SK-N-SH treated with all-trans-retinoic acid at 6 μM for 48 hours (cell line): ENCODE results near the gene TNXB.

Experiments used
- ATAC-seq: fragments of 200-7000 bp; cut with Tn5 transposase; 3 replicates; pipeline ENCODE4 v1.9.1; 2020; ENCODE audit warnings: mild to moderate bottlenecking, moderate library complexity
- ARNTL ChIP-seq: fragments of 450-650 bp; formaldehyde crosslinking; IDR thresholded peaks from 2 replicates; pipeline ENCODE4 v1.5.0; 2020; ENCODE audit warnings: low read depth, mild to moderate bottlenecking, moderate library complexity, borderline replicate concordance
- BACH2 ChIP-seq: fragments of 250-450 bp; sonication (Bioruptor Pico); IDR thresholded peaks from 2 replicates; pipeline ENCODE4 v1.9.0; 2021; ENCODE audit warnings: mild to moderate bottlenecking, borderline replicate concordance
- CREB5 ChIP-seq: fragments of 250-450 bp; sonication (Bioruptor Pico); IDR thresholded peaks from 2 replicates; pipeline ENCODE4 v1.5.1; 2020; ENCODE audit warnings: low read depth, mild to moderate bottlenecking, moderate library complexity
- CSRNP3 ChIP-seq: fragments of 250-450 bp; sonication (Bioruptor Pico); IDR thresholded peaks from 2 replicates; pipeline ENCODE4 v1.5.1; 2021; ENCODE audit warnings: mild to moderate bottlenecking, moderate library complexity
- ESRRG ChIP-seq: fragments of 250-450 bp; sonication (Bioruptor Pico); IDR thresholded peaks from 2 replicates; pipeline ENCODE4 v1.6.1; 2021; ENCODE audit warnings: mild to moderate bottlenecking
- GLIS3 ChIP-seq: fragments of 250-450 bp; sonication (Bioruptor Pico); IDR thresholded peaks from 2 replicates; pipeline ENCODE4 v1.5.0; 2020; ENCODE audit warnings: mild to moderate bottlenecking, moderate library complexity
- ISL1 ChIP-seq: fragments of 250-450 bp; sonication (Bioruptor Pico); IDR thresholded peaks from 2 replicates; pipeline ENCODE4 v2.1.2; 2022; ENCODE audit warnings: mild to moderate bottlenecking, moderate library complexity
- OSR1 ChIP-seq: fragments of 250-450 bp; sonication (Bioruptor Pico); IDR thresholded peaks from 2 replicates; pipeline ENCODE4 v1.8.0; 2022; ENCODE audit warnings: moderate library complexity, mild to moderate bottlenecking, inconsistent platforms
- PATZ1 ChIP-seq: fragments of 250-450 bp; sonication (Bioruptor Pico); IDR thresholded peaks from 2 replicates; pipeline ENCODE4 v1.8.0; 2020; ENCODE audit warnings: mild to moderate bottlenecking, moderate library complexity, borderline replicate concordance
- POU6F1 ChIP-seq: fragments of 250-450 bp; sonication (Bioruptor Pico); IDR thresholded peaks from 2 replicates; pipeline ENCODE4 v1.8.0; 2021; ENCODE audit warnings: low read depth, mild to moderate bottlenecking, moderate library complexity, borderline replicate concordance
- PPARA ChIP-seq: fragments of 250-450 bp; sonication (Bioruptor Pico); IDR thresholded peaks from 2 replicates; pipeline ENCODE4 v1.5.0; 2020; ENCODE audit warnings: mild to moderate bottlenecking, borderline replicate concordance
- SNAI2 ChIP-seq: fragments of 250-450 bp; sonication (Bioruptor Pico); IDR thresholded peaks from 2 replicates; pipeline ENCODE4 v1.5.0; 2020; ENCODE audit warnings: mild to moderate bottlenecking, moderate library complexity
- TCF4 ChIP-seq: fragments of 250-450 bp; sonication (Bioruptor Pico); IDR thresholded peaks from 2 replicates; pipeline ENCODE4 v1.8.0; 2021; ENCODE audit warnings: mild to moderate bottlenecking, moderate library complexity, borderline replicate concordance
- TOX ChIP-seq: fragments of 250-450 bp; sonication (Bioruptor Pico); IDR thresholded peaks from 2 replicates; pipeline ENCODE4 v1.8.0; 2021; ENCODE audit warnings: mild to moderate bottlenecking, moderate library complexity, borderline replicate concordance
- TSHZ2 ChIP-seq: fragments of 250-450 bp; sonication (Bioruptor Pico); IDR thresholded peaks from 2 replicates; pipeline ENCODE4 v1.5.0; 2020; ENCODE audit warnings: mild to moderate bottlenecking, moderate library complexity
- ZC3H10 ChIP-seq: fragments of 250-450 bp; sonication (Bioruptor Pico); IDR thresholded peaks from 2 replicates; pipeline ENCODE4 v1.5.1; 2021; ENCODE audit warnings: mild to moderate bottlenecking, moderate library complexity
- ZFP3 ChIP-seq: fragments of 250-450 bp; sonication (Bioruptor Pico); IDR thresholded peaks from 2 replicates; pipeline ENCODE4 v1.5.0; 2020; ENCODE audit warnings: mild to moderate bottlenecking, moderate library complexity
- ZFP30 ChIP-seq: fragments of 450-650 bp; formaldehyde crosslinking; IDR thresholded peaks from 2 replicates; pipeline ENCODE4 v1.5.0; 2022; ENCODE audit warnings: mild to moderate bottlenecking, moderate library complexity
- ZNF565 ChIP-seq: fragments of 450-650 bp; formaldehyde crosslinking; conservative IDR thresholded peaks from 2 replicates; pipeline ENCODE4 v1.5.0; 2020; ENCODE audit warnings: low read depth, mild to moderate bottlenecking, moderate library complexity
- ZNF8 ChIP-seq: fragments of 450-650 bp; formaldehyde crosslinking; IDR thresholded peaks from 2 replicates; pipeline ENCODE4 v1.5.0; 2020; ENCODE audit warnings: mild to moderate bottlenecking, moderate library complexity

TNXB gene

GRCh38 chr6:32064706-32065105 lies 44.4 kb downstream of the TNXB start:
- no peak for ATAC-seq
- TF ChIP-seq PATZ1 (CRISPR knock-in tag): no peak
- TF ChIP-seq BACH2 (CRISPR knock-in tag): no peak

- ATAC-seq: 0 out of 3 replicates have a peak, but pooled peaks have one; percentile 34
- TF ChIP-seq PATZ1 (CRISPR knock-in tag) (no peak), POU6F1 (CRISPR knock-in tag) (no peak), CREB5 (CRISPR knock-in tag) (no peak), TCF4 (CRISPR knock-in tag) (no peak), ZNF565 (no peak), BACH2 (CRISPR knock-in tag) (no peak), ESRRG (CRISPR knock-in tag) (no peak), PPARA (CRISPR knock-in tag) (no peak), ISL1 (no peak), SNAI2 (CRISPR knock-in tag) (no peak)
Observed at GRCh38 chr6:32060966-32061655, 48.0 kb downstream of the TNXB start.

GRCh38 chr6:32058511-32058963 lies 50.6 kb downstream of the TNXB start:
- TF ChIP-seq TOX (CRISPR knock-in tag) (no peak), BACH2 (CRISPR knock-in tag) (no peak), POU6F1 (CRISPR knock-in tag) (no peak), ZNF8 (CRISPR knock-in tag) (no peak), ARNTL (no peak), OSR1 (CRISPR knock-in tag) (no peak)
- ATAC-seq: no peak

GRCh38 chr6:32057966-32058365 lies 51.2 kb downstream of the TNXB start:
- no peak for ATAC-seq
- no peak for TF ChIP-seq ZFP3 (CRISPR knock-in tag)
- TF ChIP-seq POU6F1 (CRISPR knock-in tag): no peak
- TF ChIP-seq ESRRG (CRISPR knock-in tag): no peak
- no peak for TF ChIP-seq TCF4 (CRISPR knock-in tag)
- TF ChIP-seq GLIS3 (CRISPR knock-in tag): no peak
- TF ChIP-seq ARNTL: no peak
- no peak for TF ChIP-seq ZC3H10 (CRISPR knock-in tag)
- no peak for TF ChIP-seq SNAI2 (CRISPR knock-in tag)
- TF ChIP-seq ZNF565: no peak
- no peak for TF ChIP-seq TSHZ2 (CRISPR knock-in tag)
- no peak for TF ChIP-seq ZFP30 (CRISPR knock-in tag)
- no peak for TF ChIP-seq CSRNP3 (CRISPR knock-in tag)
